Activated CD4-positive, alpha-beta memory T cell treated with anti-CD3 and anti-CD28 coated beads, Interleukin-2, amount 10 ng/mL, durations not matched to agents 7 days and 5 days (primary cell): ENCODE measurements around the gene AMBRA1. TPM values are rescaled to one million over a fixed set of nuclear protein-coding genes. Genes with fewer than 3 reads are reported as not detected.

Experiments
- CTCF ChIA-PET: fragments of 350-600 bp; sonication (Branson Sonifier 250); formaldehyde crosslinking; loops from one replicate; lab custom pipeline; 2021; ENCODE audit warnings: antibody characterized with exemption, inconsistent platforms; lab: Charles Lee
- POLR2A ChIA-PET: fragments of 350-600 bp; sonication (Branson Sonifier 250); formaldehyde crosslinking; loops from one replicate; lab custom pipeline; 2021; ENCODE audit warnings: antibody characterized with exemption; lab: Charles Lee
- DNase-seq: peaks from one replicate; pipeline ENCODE4 v3.0.0-alpha.2; 2020
- H3K27ac Mint-ChIP-seq: one replicate; pipeline ENCODE4 v1.8.0; 2021; ENCODE audit warnings: mild to moderate bottlenecking, mixed read lengths
- H3K27me3 Mint-ChIP-seq: one replicate; pipeline ENCODE4 v1.8.0; 2021; ENCODE audit warnings: mixed read lengths
- H3K36me3 Mint-ChIP-seq: one replicate; pipeline ENCODE4 v1.8.0; 2021; ENCODE audit warnings: low read depth, mixed read lengths
- H3K4me1 Mint-ChIP-seq: one replicate; pipeline ENCODE4 v1.8.0; 2021; ENCODE audit warnings: mixed read lengths
- H3K4me3 Mint-ChIP-seq: one replicate; pipeline ENCODE4 v1.8.0; 2021; ENCODE audit warnings: mild to moderate bottlenecking, mixed read lengths
- H3K9me3 Mint-ChIP-seq: one replicate; pipeline ENCODE4 v1.8.0; 2021; ENCODE audit warnings: mixed read lengths
- total RNA-seq, 2 experiments: library from RNA; stranded (reverse); gene quantifications; one replicate each; pipeline ENCODE4 v1.2.3, GENCODE V29; 2021

Gene AMBRA1
- total RNA-seq, 2 experiments from 2014 or later = 34.6 to 35.5 TPM

GRCh38 chr11:46506483-46506791 lies 87.4 kb downstream of the AMBRA1 start:
- POLR2A ChIA-PET = no interaction called here

GRCh38 chr11:46505741-46506482 lies 87.9 kb downstream of the AMBRA1 start:
- peaks cover 29% of the 10 kb centered on the region for H3K4me1 Mint-ChIP-seq
- H3K27me3 Mint-ChIP-seq = no peaks in the 10 kb centered on the region
- no peaks in the 10 kb centered on the region for H3K9me3 Mint-ChIP-seq
- peaks cover 30% of the 10 kb centered on the region for H3K36me3 Mint-ChIP-seq
- CTCF ChIA-PET = interaction anchor here (0.7 to 1.4 kb wide), 5 partner anchors 15 to 527 kb away, joined by 3 to 4 read pairs (median 3); no protein-coding TSS in a partner anchor
- DNase-seq = no peak
- H3K4me3 Mint-ChIP-seq = no peak overlapping the region
- peak overlapping the region; percentile 66 for H3K27ac Mint-ChIP-seq
- POLR2A ChIA-PET = no interaction called here

More at GRCh38 chr11:46506483-46506791, 87.4 kb downstream of the AMBRA1 start:
- CTCF ChIA-PET = interaction anchor here (0.7 to 1.4 kb wide), 5 partner anchors 15 to 527 kb away, joined by 3 to 4 read pairs (median 3); no protein-coding TSS in a partner anchor
- H3K27ac Mint-ChIP-seq = peak overlapping the region; percentile 40
- peaks cover 29% of the 10 kb centered on the region for H3K4me1 Mint-ChIP-seq
- H3K9me3 Mint-ChIP-seq = no peaks in the 10 kb centered on the region
- peaks cover 30% of the 10 kb centered on the region for H3K36me3 Mint-ChIP-seq
- DNase-seq = no peak
- H3K27me3 Mint-ChIP-seq = no peaks in the 10 kb centered on the region
- H3K4me3 Mint-ChIP-seq = no peak overlapping the region

GRCh38 chr11:46504817-46505613 lies 88.8 kb downstream of the AMBRA1 start:
- H3K4me3 Mint-ChIP-seq = no peak overlapping the region
- peaks cover 29% of the 10 kb centered on the region for H3K4me1 Mint-ChIP-seq
- H3K27ac Mint-ChIP-seq = peak overlapping the region; percentile 66
- peaks cover 30% of the 10 kb centered on the region for H3K36me3 Mint-ChIP-seq
- CTCF ChIA-PET = interaction anchor here (1.4 to 2.1 kb wide), 3 partner anchors 24 to 33 kb away, joined by 3 to 6 read pairs (median 5); no protein-coding TSS in a partner anchor
- H3K9me3 Mint-ChIP-seq = no peaks in the 10 kb centered on the region
- DNase-seq = no peak
- POLR2A ChIA-PET = interaction anchor here (1.2 kb wide), 1 partner anchor 15 kb away, joined by 3 read pairs; no protein-coding TSS in a partner anchor
- H3K27me3 Mint-ChIP-seq = no peaks in the 10 kb centered on the region

DNA sequence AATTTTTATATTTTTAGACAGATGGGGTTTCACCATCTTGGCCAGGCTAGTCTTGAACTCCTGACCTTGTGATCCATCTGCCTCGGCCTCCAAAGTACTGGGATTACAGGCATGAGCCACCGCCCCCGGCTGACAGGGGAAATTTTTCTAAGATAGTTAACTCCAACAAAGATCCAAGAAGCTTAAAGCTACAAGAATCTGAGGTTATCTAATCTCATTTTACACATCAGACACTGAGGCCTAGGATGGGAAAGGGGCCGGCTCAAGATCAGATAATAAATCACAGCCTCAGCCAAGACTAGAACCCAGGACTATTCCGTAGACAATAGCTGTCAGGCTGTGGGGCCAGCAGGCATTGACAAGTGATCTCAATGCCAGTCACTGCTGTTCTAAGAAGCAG lies 94.0 kb downstream of the AMBRA1 start:
- DNase-seq = no peak
- ChIA-PET POLR2A (interaction anchor here (1.2 kb wide), 1 partner anchor 9 kb away, joined by 3 read pairs; no protein-coding TSS in a partner anchor), CTCF (interaction anchor here (0.9 to 4.1 kb wide), 3 partner anchors 10 to 112 kb away, joined by 3 to 31 read pairs (median 4); no protein-coding TSS in a partner anchor)
- H3K27me3 Mint-ChIP-seq = no peaks in the 10 kb centered on the region
- no peak overlapping the region for H3K4me3 Mint-ChIP-seq
- peaks cover 11% of the 10 kb centered on the region for H3K4me1 Mint-ChIP-seq
- H3K36me3 Mint-ChIP-seq = peaks cover 6% of the 10 kb centered on the region
- H3K9me3 Mint-ChIP-seq = no peaks in the 10 kb centered on the region
- H3K27ac Mint-ChIP-seq = no peak overlapping the region

DNA sequence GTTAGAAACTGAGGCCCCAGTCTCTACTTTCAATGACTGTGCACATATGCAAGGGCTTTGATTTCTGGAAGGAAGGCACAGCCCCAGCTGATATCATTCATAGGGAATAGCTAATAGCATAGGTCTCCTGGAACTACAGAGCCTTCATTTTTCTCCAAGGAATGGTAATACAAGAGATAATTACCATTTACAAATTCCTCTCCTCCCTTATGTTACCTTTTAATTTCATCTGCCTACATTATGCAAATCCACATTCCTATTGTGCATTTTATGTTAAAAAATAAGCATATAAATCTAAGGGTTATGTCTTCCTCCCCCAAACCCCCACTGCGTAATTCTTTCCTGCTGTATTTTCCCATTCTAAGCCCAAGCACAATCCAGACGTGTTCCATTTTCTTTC lies 94.9 kb downstream of the AMBRA1 start:
- Mint-ChIP-seq H3K27me3 (no peaks in the 10 kb centered on the region), H3K4me3 (no peak overlapping the region), H3K27ac (no peak overlapping the region), H3K36me3 (peaks cover 6% of the 10 kb centered on the region), H3K9me3 (no peaks in the 10 kb centered on the region), H3K4me1 (peaks cover 5% of the 10 kb centered on the region)
- DNase-seq = no peak
- ChIA-PET CTCF (interaction anchor here (4.1 kb wide), 1 partner anchor 9 kb away, joined by 31 read pairs; no protein-coding TSS in a partner anchor), POLR2A (interaction anchor here (1.2 kb wide), 1 partner anchor 8 kb away, joined by 3 read pairs; no protein-coding TSS in a partner anchor)

DNA sequence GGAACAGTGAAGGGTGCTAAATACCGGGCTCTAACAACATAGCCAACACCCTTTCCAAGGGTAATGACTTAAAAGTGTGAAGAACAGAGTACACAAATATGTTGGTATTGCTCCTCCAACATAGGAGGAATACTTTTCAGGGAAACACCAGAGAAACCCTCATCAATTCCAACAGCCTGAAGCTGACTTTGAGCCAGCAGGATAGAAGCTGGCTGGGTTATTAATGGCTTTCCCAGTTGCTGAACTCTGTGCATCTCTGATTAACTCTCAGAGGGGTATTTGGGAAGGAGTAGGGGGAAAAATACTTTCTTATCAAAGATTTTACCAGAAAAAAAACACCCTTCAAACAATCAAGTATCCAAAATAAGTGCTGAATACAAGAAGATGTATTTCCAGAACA lies 95.6 kb downstream of the AMBRA1 start:
- Mint-ChIP-seq H3K4me1 (peaks cover 3% of the 10 kb centered on the region), H3K27me3 (no peaks in the 10 kb centered on the region), H3K36me3 (peaks cover 10% of the 10 kb centered on the region), H3K4me3 (no peak overlapping the region), H3K27ac (no peak overlapping the region), H3K9me3 (no peaks in the 10 kb centered on the region)
- POLR2A ChIA-PET = no interaction called here
- CTCF ChIA-PET = interaction anchor here (4.1 kb wide), 1 partner anchor 8 kb away, joined by 31 read pairs; no protein-coding TSS in a partner anchor
- DNase-seq = no peak

DNA sequence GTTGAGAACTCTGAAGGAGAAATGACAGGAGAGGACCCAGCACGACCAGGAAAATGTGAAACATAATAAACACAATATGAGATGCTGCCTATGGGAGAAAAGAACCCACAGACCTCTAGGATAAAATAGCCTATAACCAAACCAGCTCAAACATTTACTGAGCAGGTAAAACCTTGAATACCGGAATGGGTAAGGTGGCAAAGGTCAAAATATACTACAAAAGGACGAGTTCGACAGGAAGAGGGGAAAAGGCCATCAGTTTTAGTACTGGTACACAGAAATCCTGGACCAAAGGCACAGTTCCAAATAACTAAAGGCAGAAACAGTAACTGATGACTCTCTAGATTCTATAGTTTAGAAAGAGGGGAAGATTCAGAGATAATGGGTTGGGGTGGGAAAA lies 96.3 kb downstream of the AMBRA1 start:
- no peak for DNase-seq
- Mint-ChIP-seq H3K9me3 (no peaks in the 10 kb centered on the region), H3K36me3 (peaks cover 7% of the 10 kb centered on the region), H3K27me3 (no peaks in the 10 kb centered on the region), H3K4me3 (no peak overlapping the region), H3K27ac (no peak overlapping the region), H3K4me1 (peaks cover under 1% of the 10 kb centered on the region)
- ChIA-PET POLR2A (no interaction called here), CTCF (interaction anchor here (3.4 kb wide), 1 partner anchor 32 kb away, joined by 11 read pairs; no protein-coding TSS in a partner anchor)

- H3K4me1 Mint-ChIP-seq = peaks cover 3% of the 10 kb centered on the region
- CTCF ChIA-PET = no interaction called here
- no peak overlapping the region for H3K4me3 Mint-ChIP-seq
- no peak for DNase-seq
- no peak overlapping the region for H3K27ac Mint-ChIP-seq
- no peaks in the 10 kb centered on the region for H3K27me3 Mint-ChIP-seq
- no peaks in the 10 kb centered on the region for H3K9me3 Mint-ChIP-seq
- POLR2A ChIA-PET = no interaction called here
- peaks cover 12% of the 10 kb centered on the region for H3K36me3 Mint-ChIP-seq
Measured at GRCh38 chr11:46493791-46494190, 100.0 kb downstream of the AMBRA1 start.

- Mint-ChIP-seq H3K27me3 (no peaks in the 10 kb centered on the region), H3K4me3 (no peak overlapping the region), H3K4me1 (peaks cover 3% of the 10 kb centered on the region), H3K36me3 (peaks cover 12% of the 10 kb centered on the region), H3K27ac (no peak overlapping the region), H3K9me3 (no peaks in the 10 kb centered on the region)
- ChIA-PET POLR2A (no interaction called here), CTCF (interaction anchor here (0.9 kb wide), 1 partner anchor 141 kb away, joined by 3 read pairs; no protein-coding TSS in a partner anchor)
- no peak for DNase-seq
Measured at GRCh38 chr11:46492532-46492931, 101.3 kb downstream of the AMBRA1 start.

- ChIA-PET POLR2A (interaction anchor here (1.5 kb wide), 1 partner anchor 8 kb away, joined by 3 read pairs; no protein-coding TSS in a partner anchor), CTCF (interaction anchor here (0.9 to 3.1 kb wide), 5 partner anchors 8 to 150 kb away, joined by 3 to 31 read pairs (median 19); partner anchors contain the start of gene ATG13)
- Mint-ChIP-seq H3K27me3 (no peaks in the 10 kb centered on the region), H3K4me1 (peaks cover 3% of the 10 kb centered on the region), H3K27ac (no peak overlapping the region), H3K4me3 (no peak overlapping the region), H3K36me3 (peaks cover 12% of the 10 kb centered on the region), H3K9me3 (no peaks in the 10 kb centered on the region)
- DNase-seq = no peak
Measured at GRCh38 chr11:46491661-46492330, 102.0 kb downstream of the AMBRA1 start.

GRCh38 chr11:46490666-46491065 lies 103.2 kb downstream of the AMBRA1 start:
- Mint-ChIP-seq H3K27me3 (no peaks in the 10 kb centered on the region), H3K27ac (no peak overlapping the region), H3K9me3 (no peaks in the 10 kb centered on the region), H3K4me1 (peaks cover 3% of the 10 kb centered on the region), H3K36me3 (peaks cover 12% of the 10 kb centered on the region), H3K4me3 (no peak overlapping the region)
- no peak for DNase-seq
- CTCF ChIA-PET = interaction anchor here (0.7 to 3.1 kb wide), 31 partner anchors 9 to 662 kb away, joined by 3 to 31 read pairs (median 4); partner anchors contain the start of genes AMBRA1 and ATG13
- POLR2A ChIA-PET = interaction anchor here (1.1 to 1.5 kb wide), 2 partner anchors 9 to 13 kb away, joined by 3 read pairs; no protein-coding TSS in a partner anchor
